H9 (cell line): ENCODE results near the gene AP2M1. TPM values are rescaled to one million over a fixed set of nuclear protein-coding genes. Genes with fewer than 3 reads are reported as not detected.

ENCODE experiments used
- DNase-seq: peaks from one replicate; pipeline ENCODE4 v3.0.0-alpha.2; 2017
- H2AFZ ChIP-seq: one replicate; pipeline ENCODE4 v1.6.1; 2013; ENCODE audit warnings: mild to moderate bottlenecking, low read length, control low read depth, moderate library complexity
- H2AK5ac ChIP-seq: 2 replicates; pipeline ENCODE4 v1.6.1; 2013; ENCODE audit warnings: low read length, control low read depth, mixed read lengths; ENCODE audit not compliant: insufficient read length
- H2BK120ac ChIP-seq: one replicate; pipeline ENCODE4 v1.6.1; 2013; ENCODE audit warnings: low read depth, mild to moderate bottlenecking, low read length, control low read depth, inconsistent platforms; ENCODE audit not compliant: poor library complexity, severe bottlenecking
- H2BK12ac ChIP-seq: 2 replicates; pipeline ENCODE4 v1.6.1; 2013; ENCODE audit warnings: low read length, control low read depth, mixed read lengths, low read depth; ENCODE audit not compliant: insufficient read length
- H2BK15ac ChIP-seq: 2 replicates; pipeline ENCODE4 v1.6.1; 2013; ENCODE audit warnings: low read depth, low read length, control low read depth
- H2BK20ac ChIP-seq: one replicate; pipeline ENCODE4 v1.6.1; 2013; ENCODE audit warnings: low read depth, mild to moderate bottlenecking, low read length, control low read depth, inconsistent platforms; ENCODE audit not compliant: poor library complexity, severe bottlenecking
- H2BK5ac ChIP-seq: 2 replicates; pipeline ENCODE4 v1.6.1; 2013; ENCODE audit warnings: low read length, control low read depth, mixed read lengths; ENCODE audit not compliant: insufficient read length
- H3K14ac ChIP-seq: 2 replicates; pipeline ENCODE4 v1.6.1; 2013; ENCODE audit warnings: low read length, control low read depth; ENCODE audit not compliant: insufficient read depth
- H3K18ac ChIP-seq: 2 replicates; pipeline ENCODE4 v1.6.1; 2013; ENCODE audit warnings: low read depth, mild to moderate bottlenecking, mixed read lengths, low read length, control low read depth; ENCODE audit not compliant: insufficient read length
- H3K23ac ChIP-seq: 2 replicates; pipeline ENCODE4 v1.6.1; 2013; ENCODE audit warnings: low read length, control low read depth, mixed read lengths, low read depth; ENCODE audit not compliant: insufficient read length
- H3K23me2 ChIP-seq: 2 replicates; pipeline ENCODE4 v1.6.1; 2013; ENCODE audit warnings: low read depth, mild to moderate bottlenecking, mixed read lengths, low read length, control low read depth; ENCODE audit not compliant: insufficient read length, poor library complexity, severe bottlenecking
- H3K27ac ChIP-seq: 2 replicates; pipeline ENCODE4 v1.5.1; 2013; ENCODE audit warnings: low read length, control low read depth, mixed read lengths, low read depth; ENCODE audit not compliant: insufficient read length
- H3K27me3 ChIP-seq: 2 replicates; pipeline ENCODE4 v1.6.1; 2013; ENCODE audit warnings: low read length, control low read depth, inconsistent platforms; ENCODE audit not compliant: insufficient read depth
- H3K4ac ChIP-seq: 2 replicates; pipeline ENCODE4 v1.6.1; 2013; ENCODE audit warnings: low read depth, mild to moderate bottlenecking, control low read depth, inconsistent platforms, low read length, moderate library complexity
- H3K4me1 ChIP-seq: 2 replicates; pipeline ENCODE4 v1.6.1; 2013; ENCODE audit warnings: low read length, control low read depth, inconsistent platforms; ENCODE audit not compliant: insufficient read depth
- H3K4me2 ChIP-seq: 2 replicates; pipeline ENCODE4 v1.6.1; 2013; ENCODE audit warnings: low read length, control low read depth, mixed read lengths; ENCODE audit not compliant: insufficient read length, insufficient read depth
- H3K56ac ChIP-seq: 2 replicates; pipeline ENCODE4 v1.6.1; 2013; ENCODE audit warnings: low read depth, mild to moderate bottlenecking, mixed read lengths, low read length, control low read depth; ENCODE audit not compliant: insufficient read length
- H3K79me1 ChIP-seq: 2 replicates; pipeline ENCODE4 v1.6.1; 2013; ENCODE audit warnings: low read depth, mild to moderate bottlenecking, moderate library complexity, low read length, control low read depth, inconsistent platforms; ENCODE audit not compliant: insufficient read depth, poor library complexity, severe bottlenecking
- H3K79me2 ChIP-seq: 2 replicates; pipeline ENCODE4 v1.6.1; 2013; ENCODE audit warnings: low read length, control low read depth, inconsistent platforms; ENCODE audit not compliant: insufficient read depth
- H3K9ac ChIP-seq: 2 replicates; pipeline ENCODE4 v1.6.1; 2013; ENCODE audit warnings: low read length, control low read depth, mixed read lengths; ENCODE audit not compliant: insufficient read length; ENCODE audit errors: extremely low read depth
- H3K9me3 ChIP-seq: one replicate; pipeline ENCODE4 v1.6.1; 2013; ENCODE audit warnings: low read depth, low read length, inconsistent platforms; ENCODE audit not compliant: control insufficient read depth
- H3T11ph ChIP-seq: one replicate; pipeline ENCODE4 v1.6.1; 2013; ENCODE audit warnings: mild to moderate bottlenecking, low read length, control low read depth, inconsistent platforms
- H4K20me1 ChIP-seq: one replicate; pipeline ENCODE4 v1.6.1; 2013; ENCODE audit not compliant: control insufficient read depth, insufficient read length, insufficient read depth
- H4K5ac ChIP-seq: 2 replicates; pipeline ENCODE4 v1.6.1; 2013; ENCODE audit warnings: low read depth, mild to moderate bottlenecking, mixed read lengths, low read length, control low read depth; ENCODE audit not compliant: insufficient read length
- H4K8ac ChIP-seq: replicated peaks from 2 replicates; pipeline ENCODE4 v1.6.1; 2013; ENCODE audit warnings: low read length, control low read depth, mixed read lengths, low read depth; ENCODE audit not compliant: insufficient read length
- H4K91ac ChIP-seq: 2 replicates; pipeline ENCODE4 v1.6.1; 2013; ENCODE audit warnings: low read depth, mild to moderate bottlenecking, moderate library complexity, mixed read lengths, low read length, control low read depth; ENCODE audit not compliant: insufficient read length
- H3K27ac Mint-ChIP-seq, 3 experiments: 2 replicates in 2 of 3; 3 replicates in 1 of 3; pipeline ENCODE4 v1.8.0; 2020 to 2021; ENCODE audit warnings: mixed read lengths in 3 of 3, mild to moderate bottlenecking in 1 of 3, moderate library complexity in 1 of 3
- H3K27me3 Mint-ChIP-seq: 2 replicates; pipeline ENCODE4 v1.8.0; 2021; ENCODE audit warnings: low read depth, mild to moderate bottlenecking, moderate library complexity, mixed read lengths
- H3K36me3 Mint-ChIP-seq, 3 experiments: 2 replicates in 2 of 3; 3 replicates in 1 of 3; pipeline ENCODE4 v1.8.0; 2020 to 2021; ENCODE audit warnings: low read depth in 3 of 3, mixed read lengths in 3 of 3; ENCODE audit not compliant: insufficient read depth in 1 of 3
- H3K4me1 Mint-ChIP-seq, 2 experiments: 2 replicates each; pipeline ENCODE4 v1.8.0; 2020; ENCODE audit warnings: mixed read lengths in 2 of 2
- H3K4me3 Mint-ChIP-seq, 2 experiments: 2 replicates in 1 of 2; 3 replicates in 1 of 2; pipeline ENCODE4 v1.8.0; 2020 to 2021; ENCODE audit warnings: mild to moderate bottlenecking in 2 of 2, mixed read lengths in 2 of 2, moderate library complexity in 1 of 2
- H3K9me3 Mint-ChIP-seq, 2 experiments: 2 replicates in 1 of 2; 3 replicates in 1 of 2; pipeline ENCODE4 v1.8.0; 2020; ENCODE audit warnings: mild to moderate bottlenecking in 2 of 2, mixed read lengths in 2 of 2, moderate library complexity in 1 of 2
- CTCF ChIP-seq: fragments of 200-600 bp; sonication (generic); conservative IDR thresholded peaks from 3 replicates; pipeline ENCODE4 v1.8.0; 2021; ENCODE audit warnings: antibody characterized with exemption, mild to moderate bottlenecking
- WGBS: extraction: QIAGEN DNeasy Blood & Tissue Kit; methylation state at CpG from one replicate; pipeline ENCODE4 v1.1.7; 2013; ENCODE audit warnings: missing lambda C conversion rate, low lambda C conversion rate, mixed read lengths; ENCODE audit not compliant: insufficient read length; ENCODE audit errors: extremely low coverage; 5-methylcytosine and 5-hydroxymethylcytosine counted together
- total RNA-seq: library from RNA; stranded (reverse); gene quantifications from 2 replicates; pipeline ENCODE4 v1.2.1, GENCODE V29; 2021

AP2M1 gene
- total RNA-seq, 1 experiment from 2014 or later, result 443 TPM

- Histone ChIP-seq H2BK5ac (no peak overlapping the region), H2BK20ac (no peak overlapping the region), H3K27ac (no peak overlapping the region), H3K23me2 (peaks cover 13% of the 10 kb centered on the region), H3K23ac (no peak overlapping the region), H4K5ac (no peak overlapping the region), H4K8ac (no peak overlapping the region), H2BK15ac (no peak overlapping the region), H4K91ac (no peak overlapping the region), H2AK5ac (no peak overlapping the region), H3K79me2 (no peaks in the 10 kb centered on the region; the same call in 1 of the 2 replicates), H3K4me2 (no peak overlapping the region), H3K4ac (no peak overlapping the region), H3K18ac (no peak overlapping the region), H2BK12ac (no peak overlapping the region), H3K79me1 (no peaks in the 10 kb centered on the region), H2BK120ac (no peak overlapping the region), H2AFZ (no peak overlapping the region), H4K20me1 (no peaks in the 10 kb centered on the region), H3K56ac (no peak overlapping the region), H3K14ac (no peak overlapping the region), H3K9me3 (no peaks in the 10 kb centered on the region), H3T11ph (no peak overlapping the region), H3K9ac (no peak overlapping the region), H3K4me1 (no peaks in the 10 kb centered on the region; the same call in 1 of the 2 replicates), H3K27me3 (no peaks in the 10 kb centered on the region)
- no peak for DNase-seq
- Mint-ChIP-seq H3K36me3 (peaks cover under 1 to 5% (median 4%) of the 10 kb centered on the region in 3 experiments; a peak in 5 of 7 replicates), H3K4me3 (no peak overlapping the region), H3K27ac (no peak overlapping the region), H3K27me3 (no peaks in the 10 kb centered on the region; the same call in 1 of the 2 replicates), H3K4me1 (peaks cover 25 to 33% of the 10 kb centered on the region in 2 experiments), H3K9me3 (no peaks in the 10 kb centered on the region)
- no peak for TF ChIP-seq CTCF
- no CpG with 5 or more reads among the region's 4 CpGs for WGBS
These were observed 41.7 kb upstream of the AP2M1 start for GRCh38 chr3:184132945-184133344.
